Tibial artery (tissue), 4 donors: ENCODE data around the gene PITX2.

Experiments
- DNase-seq, 2 donors: peaks; one replicate each; pipeline ENCODE4 v3.0.0-alpha.2; 2019
- H3K27ac ChIP-seq, 2 donors: fragments of 200-600 bp; sonication (generic) in 1 of 2; 1 replicate in 1 of 2; 2 replicates in 1 of 2; pipeline ENCODE4 v1.5.1; 2018 to 2019; ENCODE audit warnings: mild to moderate bottlenecking in 1 of 2
- H3K27me3 ChIP-seq, 2 donors: fragments of 200-600 bp; sonication (generic) in 1 of 2; one replicate each; pipeline versions ENCODE4 v1.5.1 to v1.6.0; 2016 to 2019
- H3K36me3 ChIP-seq, 3 donors: fragments of 200-600 bp; sonication (generic) in 2 of 3; one replicate each; pipeline ENCODE4 v1.5.1; 2016 to 2019; ENCODE audit warnings: mild to moderate bottlenecking in 2 of 3
- H3K4me1 ChIP-seq, 4 donors: fragments of 200-600 bp; sonication (generic) in 2 of 4; 1 replicate in 3 of 4; 2 replicates in 1 of 4; pipeline ENCODE4 v1.5.1; 2016 to 2019
- H3K4me3 ChIP-seq, 2 donors: fragments of 200-600 bp; sonication (generic) in 1 of 2; 1 replicate in 1 of 2; 2 replicates in 1 of 2; pipeline ENCODE4 v1.5.1; 2018 to 2019; ENCODE audit warnings: mild to moderate bottlenecking in 2 of 2
- H3K9me3 ChIP-seq, 3 donors: fragments of 200-600 bp; sonication (generic) in 1 of 3; one replicate each; pipeline ENCODE4 v1.5.1; 2016 to 2019
- CTCF ChIP-seq, 2 experiments: fragments of 200-600 bp in 1 of 2; fragments of 450-650 bp in 1 of 2; IDR thresholded peaks; one replicate each; pipeline ENCODE4 v1.5.1; 2017 to 2019; ENCODE audit warnings: antibody characterized with exemption in 2 of 2, mild to moderate bottlenecking in 1 of 2, moderate library complexity in 1 of 2
- intact Hi-C: fragments of 100-400 bp; cut with DNase I; formaldehyde crosslinking; loops from one replicate; pipeline ENCODE4 v1.15.0; 2023; ENCODE audit warnings: low total_unique reads

PITX2 gene

DNA sequence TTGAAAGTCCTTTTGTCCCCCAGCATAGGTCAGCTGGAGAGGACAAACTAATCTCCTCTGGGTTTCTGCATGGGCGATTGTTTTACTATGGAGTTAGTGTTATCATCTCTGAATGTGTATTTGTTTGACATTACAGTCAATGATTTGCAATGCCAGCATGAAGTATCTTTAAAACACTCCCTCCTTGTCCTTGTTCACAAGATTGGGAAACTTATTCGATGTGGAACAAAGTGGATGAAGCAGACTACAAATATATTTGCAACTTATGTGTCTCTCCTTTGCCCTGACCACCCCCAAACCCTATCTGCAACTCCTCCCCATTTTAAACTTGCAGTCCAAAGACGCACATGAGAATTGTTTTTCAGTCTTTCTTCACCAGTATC lies 1.5 kb upstream of the PITX2 start:
- TF ChIP-seq CTCF (IDR thresholded peaks at IDR 0.05): no peak
- Histone ChIP-seq H3K27me3 (peaks cover 5 to 99% of the 10 kb centered on the region in 2 donors), H3K9me3 (peaks cover 0 to 6% (median 0%) of the 10 kb centered on the region in 3 donors), H3K4me1 (peaks cover 4 to 39% (median 29%) of the 10 kb centered on the region in 4 donors), H3K4me3 (no peak overlapping the region), H3K36me3 (no peaks in the 10 kb centered on the region), H3K27ac (no peak overlapping the region)
- intact Hi-C loops: loop anchor here (10.0 kb wide), 1 partner anchor 660 kb away; no protein-coding TSS in a partner anchor
- no peak for DNase-seq

- no peak for DNase-seq
- peaks cover 4 to 33% (median 27%) of the 10 kb centered on the region in 4 donors for H3K4me1 ChIP-seq
- peaks cover 0 to 6% (median 2%) of the 10 kb centered on the region in 3 donors for H3K9me3 ChIP-seq
- no peaks in the 10 kb centered on the region for H3K36me3 ChIP-seq
- H3K27ac ChIP-seq: no peak overlapping the region
- TF ChIP-seq CTCF (IDR thresholded peaks at IDR 0.05): no peak
- H3K27me3 ChIP-seq: peaks cover 5 to 99% of the 10 kb centered on the region in 2 donors
- no peak overlapping the region for H3K4me3 ChIP-seq
- intact Hi-C loops: loop anchor here (10.0 kb wide), 1 partner anchor 661 kb away; no protein-coding TSS in a partner anchor
Observed at GRCh38 chr4:110623718-110624397, 981 bp upstream of the PITX2 start.

- intact Hi-C loops: loop anchor here (10.0 kb wide), 1 partner anchor 663 kb away; no protein-coding TSS in a partner anchor
- H3K27ac ChIP-seq: no peak overlapping the region
- peaks cover 4 to 34% (median 28%) of the 10 kb centered on the region in 4 donors for H3K4me1 ChIP-seq
Observed at GRCh38 chr4:110621839-110622751, 782 bp downstream of the PITX2 start.

GRCh38 chr4:110621328-110621812 lies 1.5 kb downstream of the PITX2 start:
- H3K27ac ChIP-seq: no peak overlapping the region
- intact Hi-C loops: loop anchor here (10.0 kb wide), 1 partner anchor 663 kb away; no protein-coding TSS in a partner anchor
- H3K9me3 ChIP-seq: peaks cover 0 to 6% (median 6%) of the 10 kb centered on the region in 3 donors
- H3K4me3 ChIP-seq: peak overlapping the region in 1 of 2 donors; percentile 47
- peaks cover 5 to 98% of the 10 kb centered on the region in 2 donors for H3K27me3 ChIP-seq
- H3K4me1 ChIP-seq: peaks cover 4 to 34% (median 28%) of the 10 kb centered on the region in 4 donors
- H3K36me3 ChIP-seq: no peaks in the 10 kb centered on the region
- TF ChIP-seq CTCF (IDR thresholded peaks at IDR 0.05): no peak
- no peak for DNase-seq

More at GRCh38 chr4:110621839-110622751, 782 bp downstream of the PITX2 start:
- TF ChIP-seq CTCF (IDR thresholded peaks at IDR 0.05): no peak
- no peak for DNase-seq
- H3K36me3 ChIP-seq: no peaks in the 10 kb centered on the region
- H3K4me3 ChIP-seq: peak overlapping the region; percentile 42 to 47
- H3K9me3 ChIP-seq: peaks cover 0 to 6% (median 6%) of the 10 kb centered on the region in 3 donors
- H3K27me3 ChIP-seq: peaks cover 5 to 98% of the 10 kb centered on the region in 2 donors

- Histone ChIP-seq H3K36me3 (no peaks in the 10 kb centered on the region), H3K27ac (no peak overlapping the region), H3K27me3 (peaks cover 5 to 98% of the 10 kb centered on the region in 2 donors), H3K4me1 (peaks cover 4 to 36% (median 28%) of the 10 kb centered on the region in 4 donors), H3K4me3 (peak overlapping the region in 1 of 2 donors; percentile 47), H3K9me3 (peaks cover 0 to 6% (median 6%) of the 10 kb centered on the region in 3 donors)
- TF ChIP-seq CTCF (IDR thresholded peaks at IDR 0.05): no peak
- no peak for DNase-seq
- intact Hi-C loops: loop anchor here (10.0 kb wide), 1 partner anchor 664 kb away; no protein-coding TSS in a partner anchor
Observed at GRCh38 chr4:110620691-110621327, 2.1 kb downstream of the PITX2 start.
